Bronchial epithelial cell (primary cell): ENCODE measurements around the gene LYZL4. TPM values are rescaled to one million over a fixed set of nuclear protein-coding genes. Genes with fewer than 3 reads are reported as not detected.

Source experiments
- DNase-seq: peaks from one replicate; pipeline ENCODE4 v3.0.0-alpha.2; 2010; ENCODE audit warnings: low read depth
- FAIRE-seq: peaks from 2 replicates; lab custom pipeline; 2011; peaks lifted over from hg19 to GRCh38; lab: Jason Lieb, UNC
- H3K27me3 ChIP-seq: 2 replicates; pipeline ENCODE4 v1.5.1; 2011; ENCODE audit warnings: low read length; ENCODE audit not compliant: control insufficient read depth, insufficient read depth
- H3K36me3 ChIP-seq: 2 replicates; pipeline ENCODE4 v1.5.1; 2011; ENCODE audit warnings: low read length; ENCODE audit not compliant: control insufficient read depth, insufficient read depth
- H3K4me3 ChIP-seq: 2 replicates; pipeline ENCODE4 v1.5.1; 2011; ENCODE audit warnings: mild to moderate bottlenecking, low read depth, low read length, control low read depth
- CTCF ChIP-seq: IDR thresholded peaks from 2 replicates; pipeline ENCODE4 v1.5.1; 2011; ENCODE audit warnings: mild to moderate bottlenecking, moderate library complexity, low read length, control low read depth, inconsistent platforms; ENCODE audit not compliant: insufficient read depth, severe bottlenecking
- total RNA-seq: library from RNA; depleted of rRNA; stranded (reverse); fragments of >200 nt; gene quantifications from 2 replicates; pipeline ENCODE4 v1.2.1, GENCODE V29; 2014

LYZL4 gene
- total RNA-seq, 1 donor from 2014 or later = not detected

DNA sequence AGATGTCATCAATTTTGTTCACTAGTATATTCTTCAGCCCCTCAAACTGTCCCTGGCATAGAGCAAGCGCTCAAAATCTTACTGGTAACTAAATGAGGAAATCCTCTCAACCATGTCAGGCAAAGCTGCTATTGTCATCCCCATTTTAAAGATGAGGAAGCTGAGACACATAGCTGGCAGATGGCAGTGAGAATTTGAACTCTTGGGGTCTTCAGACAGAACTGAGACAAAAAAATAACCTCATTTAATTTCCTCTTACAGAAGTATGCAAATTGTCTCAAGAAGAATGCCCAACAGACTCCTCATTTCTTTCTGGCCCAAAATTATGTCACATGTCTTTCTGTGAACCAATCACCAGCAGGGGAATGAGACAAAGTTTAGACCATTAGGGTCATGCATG lies 40.2 kb upstream of the LYZL4 start:
- no peaks in the 10 kb centered on the region for H3K36me3 ChIP-seq
- FAIRE-seq (no peak), DNase-seq (no peak)
- no peak for TF ChIP-seq CTCF
- no peak overlapping the region for H3K4me3 ChIP-seq
- no peaks in the 10 kb centered on the region for H3K27me3 ChIP-seq

GRCh38 chr3:42447481-42447880 lies 37.1 kb upstream of the LYZL4 start:
- DNase-seq (no peak), FAIRE-seq (no peak)
- H3K36me3 ChIP-seq = no peaks in the 10 kb centered on the region
- H3K27me3 ChIP-seq = no peaks in the 10 kb centered on the region
- no peak overlapping the region for H3K4me3 ChIP-seq
- TF ChIP-seq CTCF = no peak

DNA sequence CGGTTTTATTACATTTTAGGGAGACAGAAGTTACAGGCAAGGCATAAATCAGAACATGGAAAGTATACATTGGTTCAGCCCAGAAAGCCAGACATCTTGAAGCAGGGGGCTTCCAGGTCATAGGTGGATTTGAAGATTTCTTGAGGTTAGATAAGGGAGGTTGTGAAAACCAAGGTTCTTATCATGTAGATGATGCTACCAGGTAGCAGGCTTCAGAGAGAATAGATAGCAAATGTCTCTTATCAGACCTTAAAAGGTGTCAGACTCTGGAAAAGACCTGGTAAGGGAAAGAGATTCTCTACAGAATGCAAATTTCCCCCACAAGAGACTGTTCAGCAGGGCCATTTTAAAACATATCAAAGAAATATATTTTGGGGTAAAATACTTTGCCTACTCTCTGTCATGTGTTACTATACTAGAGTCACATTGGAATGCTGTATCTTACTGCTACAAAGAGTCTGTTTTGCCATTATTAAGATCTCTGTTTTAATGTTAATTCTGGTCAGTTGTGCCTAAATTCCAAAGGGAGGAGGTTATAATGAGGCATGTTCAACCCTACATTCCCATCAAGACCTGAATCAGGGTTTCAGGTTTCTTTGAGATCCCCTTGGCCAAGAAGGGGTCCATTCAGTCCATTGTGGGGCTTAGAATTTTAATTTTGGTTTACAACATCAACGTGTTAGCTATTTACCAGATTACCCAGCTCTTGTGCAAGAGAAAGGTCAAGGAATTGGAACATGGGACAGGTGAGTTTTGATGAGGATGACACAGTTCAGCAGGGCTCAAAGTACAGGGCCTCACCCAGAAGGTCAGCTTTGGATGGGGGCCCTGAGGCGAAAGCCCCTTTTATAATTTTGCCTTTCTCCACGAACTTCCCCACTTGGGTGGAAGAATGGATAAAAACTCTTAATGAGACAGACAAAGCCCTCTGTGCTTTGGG lies 36.0 kb upstream of the LYZL4 start:
- DNase-seq = no peak

DNA sequence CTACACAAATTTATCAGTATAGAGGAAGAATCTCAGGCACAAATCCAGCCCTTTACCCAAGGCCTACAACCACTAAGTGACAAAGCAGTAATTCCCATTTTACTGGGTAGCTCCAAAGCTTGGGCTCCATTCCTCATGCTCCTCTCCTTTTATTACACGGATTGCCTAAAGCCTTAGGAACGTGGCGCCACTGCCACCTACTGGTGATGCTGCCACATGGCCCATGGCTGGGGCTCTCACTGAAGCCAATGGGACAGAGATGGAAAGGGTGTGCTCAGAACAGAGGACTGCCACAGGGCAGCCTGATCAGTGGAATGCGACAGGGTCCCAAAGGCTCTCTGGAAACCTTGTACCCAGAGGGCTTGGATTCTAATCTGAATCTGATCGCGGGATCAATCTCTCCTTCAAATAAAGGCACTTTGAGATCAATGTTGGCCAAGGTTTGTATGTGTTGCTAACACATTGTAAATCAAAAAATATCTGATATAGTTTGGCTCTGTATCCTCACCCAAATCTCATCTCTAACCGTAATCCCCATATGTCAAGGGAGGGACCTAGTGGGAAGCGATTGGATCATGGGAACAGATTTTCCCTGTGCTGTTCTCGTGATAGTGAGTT lies 33.5 kb upstream of the LYZL4 start:
- Histone ChIP-seq H3K36me3 (no peaks in the 10 kb centered on the region), H3K27me3 (peaks cover 7% of the 10 kb centered on the region), H3K4me3 (no peak overlapping the region)
- peak; percentile 87 for TF ChIP-seq CTCF
- FAIRE-seq = no peak
- peak; percentile 59 for DNase-seq

More for the DNA sequence above, 36.0 kb upstream of the LYZL4 start:
- FAIRE-seq = no peak
- no peak overlapping the region for H3K4me3 ChIP-seq
- H3K36me3 ChIP-seq = no peaks in the 10 kb centered on the region
- peaks cover 4% of the 10 kb centered on the region for H3K27me3 ChIP-seq
- no peak for TF ChIP-seq CTCF

GRCh38 chr3:42443292-42443691 lies 32.9 kb upstream of the LYZL4 start:
- H3K27me3 ChIP-seq = peaks cover 7% of the 10 kb centered on the region
- TF ChIP-seq CTCF = no peak
- no peak overlapping the region for H3K4me3 ChIP-seq
- no peaks in the 10 kb centered on the region for H3K36me3 ChIP-seq
- FAIRE-seq (no peak), DNase-seq (no peak)
